Measurements from ENCODE around the gene F12.

Gene F12

DNA sequence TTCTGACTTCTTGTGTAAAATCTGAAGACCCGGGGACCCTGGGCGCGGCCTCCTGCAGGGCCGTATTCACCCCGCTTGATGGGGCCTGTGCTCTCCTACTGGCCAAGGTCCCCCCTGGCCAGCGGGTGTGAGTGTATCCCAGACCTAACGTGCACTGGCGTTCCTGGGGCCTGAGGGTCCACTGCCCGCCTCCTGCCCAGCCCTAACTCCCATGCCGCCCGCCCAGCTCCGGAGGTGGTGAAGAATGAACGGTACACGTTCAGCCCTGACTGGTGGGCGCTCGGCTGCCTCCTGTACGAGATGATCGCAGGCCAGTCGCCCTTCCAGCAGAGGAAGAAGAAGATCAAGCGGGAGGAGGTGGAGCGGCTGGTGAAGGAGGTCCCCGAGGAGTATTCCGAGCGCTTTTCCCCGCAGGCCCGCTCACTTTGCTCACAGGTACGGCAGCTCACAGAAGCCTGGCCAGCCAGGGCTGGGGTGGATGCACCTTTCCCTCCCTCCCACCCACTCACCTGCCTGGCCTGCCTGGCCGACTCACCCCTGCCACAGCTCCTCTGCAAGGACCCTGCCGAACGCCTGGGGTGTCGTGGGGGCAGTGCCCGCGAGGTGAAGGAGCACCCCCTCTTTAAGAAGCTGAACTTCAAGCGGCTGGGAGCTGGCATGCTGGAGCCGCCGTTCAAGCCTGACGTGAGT is 26.6 kb upstream of the F12 start:
- DNase-seq (ENCODE audit: insufficient read length) = no peak
- no peak for TF ChIP-seq TAF1 (IDR thresholded peaks at IDR 0.05; ENCODE audit: borderline replicate concordance, low read depth, low read length)
- no peak for TF ChIP-seq POLR2AphosphoS5 (IDR thresholded peaks at IDR 0.05; ENCODE audit: low read depth, low read length)
- TF ChIP-seq POLR2A (IDR thresholded peaks at IDR 0.05; ENCODE audit: low read depth, low read length) = no peak
- FAIRE-seq = no peak

DNA sequence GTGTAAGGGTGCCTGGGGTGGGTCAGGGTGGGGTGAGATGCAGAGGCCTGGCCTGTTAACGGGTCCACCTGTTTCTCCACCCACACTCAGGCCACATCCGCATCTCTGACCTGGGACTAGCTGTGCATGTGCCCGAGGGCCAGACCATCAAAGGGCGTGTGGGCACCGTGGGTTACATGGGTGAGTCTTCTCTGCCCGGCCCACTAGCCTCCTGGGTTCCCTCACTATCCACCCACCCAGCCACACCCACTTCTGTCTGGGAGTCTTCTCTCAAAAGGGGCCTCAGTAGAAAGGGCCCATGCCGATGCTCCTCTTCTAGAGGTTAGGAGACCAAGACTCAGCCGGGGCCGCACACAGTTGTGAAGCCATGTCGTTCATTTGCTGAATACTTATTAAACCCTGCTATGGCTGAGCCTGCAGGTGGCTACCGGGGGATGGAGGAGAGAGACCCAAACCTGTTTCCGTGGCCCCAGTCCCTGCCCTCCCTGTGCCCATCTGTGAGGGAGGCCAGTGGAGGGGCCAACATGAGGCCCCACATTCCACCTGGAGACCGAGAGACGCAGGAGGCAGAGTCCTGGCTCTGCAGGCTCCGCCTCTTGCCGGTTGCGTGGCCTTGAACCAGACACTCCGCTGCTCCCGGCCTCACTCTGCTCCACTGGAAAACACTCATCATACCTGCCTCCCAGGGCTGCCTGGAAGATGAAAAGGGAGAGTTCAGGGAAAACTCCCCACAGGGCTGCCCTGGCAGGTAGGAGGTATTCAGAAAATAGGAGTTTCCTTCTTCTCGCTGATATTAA is 25.8 kb upstream of the F12 start:
- DNase-seq (ENCODE audit: insufficient read length) = no peak
- TF ChIP-seq POLR2A (IDR thresholded peaks at IDR 0.05; ENCODE audit: low read depth, low read length) (no peak), TAF1 (IDR thresholded peaks at IDR 0.05; ENCODE audit: borderline replicate concordance, low read depth, low read length) (no peak), POLR2AphosphoS5 (IDR thresholded peaks at IDR 0.05; ENCODE audit: low read depth, low read length) (no peak)
- no peak for FAIRE-seq

- no peak for TF ChIP-seq POLR2A (IDR thresholded peaks at IDR 0.05; ENCODE audit: low read depth, low read length)
- no peak for TF ChIP-seq TAF1 (IDR thresholded peaks at IDR 0.05; ENCODE audit: borderline replicate concordance, low read depth, low read length)
- TF ChIP-seq POLR2AphosphoS5 (IDR thresholded peaks at IDR 0.05; ENCODE audit: low read depth, low read length) = no peak
- DNase-seq (ENCODE audit: insufficient read length) (no peak), FAIRE-seq (no peak)
These were observed 25.1 kb upstream of the F12 start for GRCh38 chr5:177434437-177434836.

- no peak for FAIRE-seq
- DNase-seq (ENCODE audit: insufficient read length) = no peak
- no peak for TF ChIP-seq POLR2A (IDR thresholded peaks at IDR 0.05; ENCODE audit: low read depth, low read length)
- TF ChIP-seq POLR2AphosphoS5 (IDR thresholded peaks at IDR 0.05; ENCODE audit: low read depth, low read length) = no peak
- TF ChIP-seq TAF1 (IDR thresholded peaks at IDR 0.05; ENCODE audit: borderline replicate concordance, low read depth, low read length) = no peak
These were observed 24.4 kb upstream of the F12 start for GRCh38 chr5:177433658-177434217.

DNA sequence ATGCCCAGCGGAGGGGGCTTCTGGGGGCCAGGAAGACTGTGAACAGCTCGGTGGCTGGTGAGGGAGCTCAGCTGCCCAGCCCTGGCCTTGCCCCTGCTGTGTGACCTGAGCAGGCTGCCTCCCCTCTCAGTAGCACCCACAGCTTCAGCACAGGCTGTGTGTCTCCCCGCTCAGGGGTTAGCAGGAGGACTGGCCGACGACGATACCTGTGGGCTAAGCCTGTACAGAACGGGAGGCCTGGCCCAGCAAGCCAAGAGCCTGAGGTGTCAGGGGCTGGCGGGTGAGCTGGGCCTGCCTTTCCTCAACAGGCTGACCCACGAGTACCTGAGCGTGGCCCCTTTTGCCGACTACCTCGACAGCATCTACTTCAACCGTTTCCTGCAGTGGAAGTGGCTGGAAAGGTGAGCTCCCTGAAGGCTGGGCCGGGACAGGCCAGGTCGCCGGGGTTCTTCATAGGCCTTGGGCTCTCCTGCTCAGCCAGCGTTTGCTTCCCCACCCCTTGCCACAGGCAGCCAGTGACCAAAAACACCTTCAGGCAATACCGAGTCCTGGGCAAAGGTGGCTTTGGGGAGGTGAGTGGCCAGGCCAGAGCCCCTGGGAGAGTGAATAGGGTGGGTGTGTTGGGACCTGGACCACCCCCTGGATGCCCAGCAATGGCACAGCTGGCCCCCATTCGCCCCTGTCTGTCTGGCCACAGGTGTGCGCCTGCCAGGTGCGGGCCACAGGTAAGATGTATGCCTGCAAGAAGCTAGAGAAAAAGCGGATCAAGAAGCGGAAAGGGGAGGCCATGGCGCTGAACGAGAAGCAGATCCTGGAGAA is 23.7 kb upstream of the F12 start:
- no peak for TF ChIP-seq TAF1 (IDR thresholded peaks at IDR 0.05; ENCODE audit: borderline replicate concordance, low read depth, low read length)
- peak; percentile 33; the same call in 1 of the 2 replicates for TF ChIP-seq POLR2A (IDR thresholded peaks at IDR 0.05; ENCODE audit: low read depth, low read length)
- no peak for DNase-seq (ENCODE audit: insufficient read length)
- no peak for FAIRE-seq

GRCh38 chr5:177432143-177432838 is 22.9 kb upstream of the F12 start:
- no peak for TF ChIP-seq POLR2A (IDR thresholded peaks at IDR 0.05; ENCODE audit: low read depth, low read length)
- FAIRE-seq = no peak
- no peak for DNase-seq (ENCODE audit: insufficient read length)

- TF ChIP-seq TAF1 (IDR thresholded peaks at IDR 0.05; ENCODE audit: borderline replicate concordance, low read depth, low read length) = 0 out of 2 replicates have a peak, but pooled peaks have one; percentile 34
- TF ChIP-seq POLR2AphosphoS5 (IDR thresholded peaks at IDR 0.05; ENCODE audit: low read depth, low read length) = peak; percentile 83
- peak; percentile 63; the same call in 1 of the 2 replicates for TF ChIP-seq POLR2A (IDR thresholded peaks at IDR 0.05; ENCODE audit: low read depth, low read length)
- FAIRE-seq (peak; percentile 99), DNase-seq (ENCODE audit: insufficient read length) (peak; percentile 77)
These were observed 22.2 kb upstream of the F12 start for GRCh38 chr5:177431317-177432142.

GRCh38 chr5:177430972-177431316 is 21.6 kb upstream of the F12 start:
- TF ChIP-seq POLR2AphosphoS5 (IDR thresholded peaks at IDR 0.05; ENCODE audit: low read depth, low read length) (no peak), TAF1 (IDR thresholded peaks at IDR 0.05; ENCODE audit: borderline replicate concordance, low read depth, low read length) (no peak), POLR2A (IDR thresholded peaks at IDR 0.05; ENCODE audit: low read depth, low read length) (no peak)
- DNase-seq (ENCODE audit: insufficient read length) = no peak
- peak; percentile 62 for FAIRE-seq

DNA sequence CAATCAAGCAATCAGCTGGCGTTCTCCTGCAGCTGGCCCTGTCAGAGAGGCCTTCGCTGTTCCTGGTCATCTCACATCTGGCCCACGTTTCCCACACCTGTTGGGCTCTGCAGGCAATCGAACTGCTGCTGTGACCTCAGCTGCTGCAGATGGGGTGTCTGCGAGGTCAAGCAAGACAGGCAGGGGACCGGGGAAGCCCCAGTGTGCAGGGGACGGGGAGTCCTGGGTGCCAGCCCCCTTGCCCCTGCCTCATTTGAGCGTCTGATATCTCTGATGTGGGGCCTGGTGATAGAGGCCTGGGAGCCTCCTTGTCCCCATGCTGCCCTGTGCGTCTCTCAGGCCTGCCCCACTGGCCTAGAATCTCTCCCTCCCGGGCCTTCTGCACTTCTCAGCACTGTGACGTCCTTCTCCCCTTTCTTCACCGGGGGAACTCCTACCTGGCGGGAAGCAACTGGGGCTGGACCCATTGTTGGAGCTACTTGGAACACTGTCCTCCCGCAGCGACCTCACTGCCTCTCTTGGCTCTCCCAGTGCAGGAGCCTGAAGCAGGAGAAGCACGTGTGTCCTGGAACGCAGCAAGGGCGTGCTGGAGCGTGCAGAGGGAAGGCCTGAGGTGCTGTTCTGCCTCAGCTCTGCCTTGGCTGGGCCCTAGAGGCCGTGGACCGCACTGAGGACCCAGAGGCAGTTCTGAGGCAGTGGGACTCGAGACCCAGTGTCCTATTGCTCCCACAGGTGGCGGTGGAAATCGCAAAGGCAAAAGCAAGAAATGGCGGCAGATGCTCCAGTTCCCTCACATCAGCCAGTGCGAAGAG is 21.0 kb upstream of the F12 start:
- TF ChIP-seq TAF1 (IDR thresholded peaks at IDR 0.05; ENCODE audit: borderline replicate concordance, low read depth, low read length) (no peak), POLR2AphosphoS5 (IDR thresholded peaks at IDR 0.05; ENCODE audit: low read depth, low read length) (0 out of 2 replicates have a peak, but pooled peaks have one; percentile 14)
- no peak for DNase-seq (ENCODE audit: insufficient read length)
- FAIRE-seq = peak; percentile 62

Data from GM12892 (cell line).